Non-pigmented ciliary epithelial cell (primary cell): ENCODE results near the gene EPS8L2.

Experiments used
- DNase-seq: peaks from one replicate; pipeline ENCODE4 v3.0.0-alpha.2; 2010; ENCODE audit warnings: low read depth

Gene EPS8L2

GRCh38 chr11:705646-706438 lies at the start of gene EPS8L2:
EPS8L2 (plus strand) TSS chr11:706231; CDS start chr11:709408, 3,177 bp downstream.
- DNase-seq = no peak

DNA sequence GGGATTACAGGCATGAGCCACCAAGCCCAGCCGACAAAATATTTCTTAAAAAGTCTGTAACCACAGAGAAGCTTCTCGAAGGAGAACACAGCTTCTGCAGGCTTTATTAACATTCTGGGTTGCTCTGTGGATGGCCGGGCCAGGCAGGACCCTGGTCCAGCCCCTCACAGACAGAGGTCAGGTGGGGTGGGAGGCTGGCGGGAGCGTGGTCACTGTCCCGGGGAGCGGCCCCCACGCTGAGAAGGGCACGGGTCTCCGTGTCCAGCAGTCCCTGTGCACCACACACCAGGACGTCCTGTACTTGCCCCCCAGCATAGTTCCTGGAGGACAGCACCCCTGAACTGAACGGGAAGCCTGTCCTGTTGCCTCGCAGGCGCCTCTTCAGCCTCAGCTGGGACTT lies 49.6 kb upstream of the EPS8L2 start:
- DNase-seq = no peak

DNA sequence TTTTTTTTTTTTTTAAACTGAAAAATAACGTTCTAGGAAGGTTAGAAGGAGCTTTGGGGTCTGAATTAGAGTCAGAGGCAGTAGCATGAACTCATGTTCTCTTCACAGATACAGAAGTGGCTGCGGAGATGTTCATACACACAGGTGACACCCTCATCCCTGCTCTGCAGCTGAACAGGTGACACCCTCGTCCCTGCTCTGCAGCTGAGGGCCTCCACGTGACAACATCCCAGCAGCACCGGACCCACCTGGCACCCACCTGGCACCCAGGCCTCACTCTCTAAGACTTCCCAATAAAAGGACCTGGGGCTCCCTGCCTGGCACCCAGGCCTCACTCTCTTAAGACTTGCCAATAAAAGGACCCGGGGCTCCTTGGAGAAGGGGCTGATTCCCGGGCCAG lies 49.2 kb upstream of the EPS8L2 start:
- no peak for DNase-seq

GRCh38 chr11:657691-658126 lies 48.3 kb upstream of the EPS8L2 start:
- no peak for DNase-seq

DNA sequence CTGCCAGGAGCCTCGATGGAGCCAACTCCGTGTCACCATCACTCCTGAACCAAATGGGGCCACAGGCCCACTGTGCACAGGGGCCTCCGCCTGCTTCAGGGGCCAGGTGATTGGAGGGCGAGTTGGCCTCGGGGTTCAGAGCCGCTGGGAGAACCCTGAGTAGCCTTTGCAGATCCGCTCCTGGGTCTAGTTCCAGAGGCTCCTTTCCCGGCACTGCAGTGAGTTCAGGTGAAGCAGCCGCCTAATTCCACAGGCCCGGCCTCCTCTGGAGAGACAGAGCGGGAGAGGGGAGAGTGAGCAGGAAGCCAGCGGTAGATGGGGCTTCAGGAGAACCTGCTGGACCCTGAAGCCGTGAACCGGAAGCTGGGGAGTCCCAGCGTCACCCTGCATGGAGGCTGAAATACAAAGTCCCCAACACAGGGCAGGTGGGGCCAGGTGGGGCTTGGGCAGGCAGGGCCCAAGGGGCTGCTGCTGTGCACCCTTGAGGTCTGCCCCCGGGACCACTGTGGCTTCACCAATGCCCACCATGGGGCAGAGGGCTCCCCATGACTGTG lies 46.4 kb upstream of the EPS8L2 start:
- no peak for DNase-seq

DNA sequence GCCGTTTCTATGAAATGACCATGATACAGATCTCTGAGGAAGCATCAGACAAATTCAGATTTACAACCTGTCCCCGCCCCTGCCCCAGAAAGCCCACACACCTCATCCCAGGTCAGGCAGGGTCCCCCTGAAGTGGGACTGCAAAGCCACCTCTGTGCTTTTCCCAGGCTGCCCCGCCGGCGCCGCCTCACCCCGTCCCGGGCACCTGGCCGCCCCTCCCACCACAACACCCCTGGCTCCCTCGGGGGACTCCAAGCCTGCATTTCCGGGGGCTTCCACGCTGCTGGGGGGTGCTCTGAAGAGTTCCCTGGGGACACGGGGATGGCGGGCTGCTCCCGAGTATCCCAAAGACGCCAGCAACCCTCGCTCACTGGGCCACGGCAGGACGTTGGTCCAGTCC lies 45.8 kb upstream of the EPS8L2 start:
- no peak for DNase-seq

DNA sequence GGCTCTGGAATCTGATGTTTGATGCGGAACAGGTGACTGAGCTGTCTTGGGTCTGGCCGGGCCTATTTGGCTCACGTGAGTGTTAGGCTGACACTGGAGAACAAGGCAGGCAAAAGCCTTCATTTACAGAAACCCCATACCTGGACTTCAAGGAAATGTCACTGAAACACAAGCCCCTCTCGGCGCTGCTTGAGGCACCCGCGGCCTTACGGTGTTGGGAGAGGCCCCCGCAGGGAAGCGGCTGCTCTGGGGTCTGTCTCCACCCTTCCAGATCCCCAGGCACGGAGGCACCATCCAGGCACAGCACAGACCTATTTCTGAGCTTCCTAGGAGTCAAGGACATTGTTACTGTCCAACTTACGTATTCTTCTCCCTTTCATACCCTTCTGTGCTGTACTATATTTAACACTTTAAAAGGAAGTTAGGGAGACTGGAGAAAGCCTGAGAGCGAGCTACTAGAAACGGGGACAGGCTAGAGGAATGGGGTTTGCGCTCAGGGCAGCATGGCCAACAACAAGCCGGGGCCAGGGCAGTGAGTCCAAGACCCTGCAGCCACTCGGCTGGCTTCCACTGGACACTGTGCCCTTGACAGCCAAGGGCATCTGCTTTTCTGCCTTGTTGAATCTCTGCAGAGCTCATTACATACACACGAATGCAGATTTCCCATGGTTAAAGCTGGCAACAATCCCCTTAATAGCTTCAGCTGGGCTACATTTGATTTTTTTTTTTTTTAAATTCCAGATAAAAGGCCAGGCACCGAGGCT lies 45.2 kb upstream of the EPS8L2 start:
- no peak for DNase-seq

DNA sequence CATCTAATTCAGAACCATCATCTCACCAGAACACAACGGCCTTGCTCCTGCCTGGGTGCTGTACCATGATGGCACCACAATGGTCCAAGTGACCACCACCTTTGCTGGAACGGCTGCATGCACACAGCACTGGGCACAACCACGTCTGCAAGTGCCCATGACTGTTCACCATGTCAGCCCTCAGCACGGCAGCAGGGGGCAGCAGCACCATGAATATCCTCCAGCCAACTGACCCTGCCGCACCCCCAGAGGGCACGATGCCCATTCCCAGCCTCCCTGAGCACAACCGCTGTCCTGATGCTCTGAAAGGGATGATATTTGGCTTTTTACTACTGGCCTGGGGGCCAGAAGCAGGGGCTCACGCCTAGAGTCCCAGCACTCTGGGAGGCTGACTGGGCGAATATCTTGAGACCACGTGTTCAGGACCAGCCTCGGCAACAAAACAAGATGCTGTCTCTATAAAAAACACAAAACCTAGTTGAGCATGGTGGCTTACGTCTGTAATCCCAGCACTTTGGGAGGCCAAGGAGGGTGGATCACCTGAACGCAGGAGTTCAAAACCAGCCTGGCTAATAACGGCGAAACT lies 43.2 kb upstream of the EPS8L2 start:
- no peak for DNase-seq

- DNase-seq = no peak
These were observed 40.8 kb upstream of the EPS8L2 start for GRCh38 chr11:665062-665703.

- no peak for DNase-seq
These were observed 40.2 kb upstream of the EPS8L2 start for GRCh38 chr11:665704-666281.

GRCh38 chr11:673866-674265 lies 32.2 kb upstream of the EPS8L2 start:
- DNase-seq = no peak

DNA sequence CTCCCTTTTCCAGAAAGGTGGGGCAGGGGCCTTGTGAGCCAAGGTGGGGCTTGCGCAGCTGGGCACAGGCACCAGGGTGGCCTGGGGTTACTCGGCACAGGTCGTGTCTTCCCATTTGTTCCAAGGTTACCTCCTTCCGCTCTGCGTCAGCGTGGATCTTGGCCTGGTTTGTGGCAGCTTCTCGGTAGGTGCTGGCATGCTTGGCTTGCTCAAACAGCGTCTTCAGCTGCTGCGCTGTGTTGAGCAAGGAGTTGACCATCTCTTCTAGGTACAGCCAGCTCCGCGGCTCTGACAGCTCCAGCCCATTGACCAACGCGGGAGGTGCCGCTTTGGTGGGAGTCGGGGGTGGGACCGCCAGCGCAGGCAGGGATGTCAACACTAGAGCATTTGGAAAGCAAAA lies 31.6 kb upstream of the EPS8L2 start:
- no peak for DNase-seq

DNA sequence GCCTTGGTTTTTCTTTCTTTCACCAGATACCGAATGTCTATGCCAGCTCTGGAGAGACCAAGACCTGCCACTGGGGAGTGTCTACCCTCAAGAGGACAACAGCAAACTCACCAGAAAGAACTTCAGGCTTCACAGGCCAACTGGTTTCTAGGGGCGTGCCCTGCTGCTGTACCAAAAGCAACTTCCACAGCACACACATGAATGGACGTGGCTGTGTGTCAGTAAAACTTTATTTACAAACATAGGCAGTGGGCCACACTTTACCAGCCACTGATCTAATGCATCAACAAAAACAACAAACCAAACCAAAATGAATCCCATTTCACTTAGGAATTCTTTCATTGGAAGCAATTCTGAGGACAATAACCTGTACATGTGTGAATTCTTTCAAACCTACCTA lies 27.7 kb upstream of the EPS8L2 start:
- DNase-seq = no peak

- DNase-seq = no peak
These were observed 26.5 kb upstream of the EPS8L2 start for GRCh38 chr11:679271-680207.

DNA sequence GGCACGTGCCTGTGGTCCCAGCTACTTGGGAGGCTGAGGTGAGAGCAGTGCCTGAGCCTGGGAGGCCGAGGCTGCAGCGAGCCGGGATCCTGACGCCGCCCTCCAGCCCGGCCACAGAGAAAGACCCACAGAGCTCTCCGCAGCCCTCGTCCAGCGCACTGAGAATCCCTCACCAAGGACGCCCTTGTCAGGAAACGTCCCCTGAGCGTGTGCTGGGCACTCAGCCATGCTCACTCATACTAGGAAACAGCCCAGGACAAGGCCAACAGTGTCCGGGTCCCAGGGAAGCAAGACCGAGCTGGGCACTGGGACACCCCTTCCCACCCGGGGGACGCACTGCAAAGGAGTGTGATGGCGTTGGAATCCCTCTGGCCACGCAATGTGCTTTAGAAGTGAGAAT lies 25.6 kb upstream of the EPS8L2 start:
- DNase-seq = no peak

DNA sequence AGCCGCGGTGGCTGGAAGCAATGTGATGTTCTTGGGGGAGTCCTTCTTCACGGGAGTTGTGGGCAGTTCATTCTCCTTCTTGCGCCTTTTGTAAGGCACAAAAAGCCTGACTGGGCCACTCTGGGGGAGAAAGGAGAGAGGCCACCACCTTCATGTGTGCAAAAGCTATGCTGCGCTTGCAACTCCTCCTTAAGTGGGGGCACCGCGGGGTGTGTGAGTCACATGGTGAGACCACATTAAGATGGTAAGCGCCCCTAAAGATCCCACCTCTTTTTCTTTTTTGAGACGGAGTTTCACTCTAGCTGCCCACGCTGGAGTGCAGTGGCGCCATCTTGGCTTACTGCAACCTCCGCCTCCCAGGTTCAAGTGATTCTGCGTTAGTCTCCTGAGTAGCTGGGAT lies 25.1 kb upstream of the EPS8L2 start:
- DNase-seq = no peak

DNA sequence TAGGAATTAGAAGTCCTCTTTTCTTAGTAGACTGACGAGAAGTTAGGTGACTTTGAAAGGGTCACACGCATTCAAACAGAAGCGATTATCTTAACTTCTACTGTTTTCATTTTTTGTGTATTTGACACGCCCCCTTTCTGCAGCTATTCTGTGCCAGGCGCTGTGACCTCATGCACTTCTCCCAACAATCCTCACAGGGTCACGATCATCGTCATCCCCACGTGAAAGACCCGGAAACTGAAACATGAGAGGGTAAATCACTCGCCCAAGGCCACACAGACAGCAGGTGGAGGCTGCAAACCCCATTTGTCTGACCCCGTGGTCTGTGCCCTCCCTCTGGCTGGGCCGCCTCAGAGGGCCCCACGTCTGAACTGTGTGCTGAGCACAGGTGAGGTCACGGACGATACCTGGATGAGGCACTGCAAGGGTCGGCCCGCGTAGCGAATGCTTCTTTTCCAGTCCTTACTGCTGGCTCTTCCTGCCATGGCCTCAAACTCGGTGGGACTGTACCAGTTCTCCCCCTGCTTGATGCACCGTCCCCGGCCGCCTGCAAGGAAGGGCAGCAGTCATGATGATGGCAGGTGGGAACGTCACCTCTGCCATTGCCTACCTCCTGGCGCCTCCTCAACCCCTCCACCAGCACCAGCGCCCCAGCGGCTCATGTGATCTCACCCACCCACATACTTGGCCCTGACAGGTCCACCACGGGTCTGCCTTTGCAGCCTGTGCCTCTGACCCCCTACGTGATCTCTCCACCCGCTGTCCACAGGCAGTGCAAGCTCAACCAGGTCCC lies 19.4 kb upstream of the EPS8L2 start:
- no peak for DNase-seq

- no peak for DNase-seq
These were observed 18.3 kb upstream of the EPS8L2 start for GRCh38 chr11:687751-688150.

DNA sequence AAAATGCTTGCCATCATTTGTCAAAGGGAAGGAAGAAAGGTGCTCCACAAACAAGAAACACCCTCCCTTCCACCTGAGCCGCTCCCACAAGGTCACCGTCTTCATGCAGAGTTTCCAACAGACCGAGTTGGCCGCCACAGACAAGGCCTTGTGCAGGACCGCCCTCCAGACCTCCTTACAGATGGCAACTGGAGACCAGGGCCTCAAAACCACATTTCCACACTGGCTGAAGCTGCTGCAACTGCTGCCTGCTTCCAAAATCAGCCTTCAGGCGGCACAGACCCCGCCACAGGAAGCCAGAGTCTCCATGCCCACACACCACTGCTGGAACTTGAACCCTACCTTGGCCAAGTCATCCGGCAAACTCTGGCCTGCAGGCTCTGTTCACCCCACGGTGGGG lies 17.4 kb upstream of the EPS8L2 start:
- DNase-seq = no peak

- no peak for DNase-seq
These were observed 16.4 kb upstream of the EPS8L2 start for GRCh38 chr11:689625-690024.
